ENCODE measurements around the gene EPHA3. TPM values are rescaled to one million over a fixed set of nuclear protein-coding genes. Genes with fewer than 3 reads are reported as not detected.
A peak's percentile ranks its signal among the peaks of the same experiment; 100 is the strongest.

Gene EPHA3
- total and polyA plus RNA-seq, 7 donors: under 0.01 to 23.5 (median 13.3) TPM; not detected in 1

DNA sequence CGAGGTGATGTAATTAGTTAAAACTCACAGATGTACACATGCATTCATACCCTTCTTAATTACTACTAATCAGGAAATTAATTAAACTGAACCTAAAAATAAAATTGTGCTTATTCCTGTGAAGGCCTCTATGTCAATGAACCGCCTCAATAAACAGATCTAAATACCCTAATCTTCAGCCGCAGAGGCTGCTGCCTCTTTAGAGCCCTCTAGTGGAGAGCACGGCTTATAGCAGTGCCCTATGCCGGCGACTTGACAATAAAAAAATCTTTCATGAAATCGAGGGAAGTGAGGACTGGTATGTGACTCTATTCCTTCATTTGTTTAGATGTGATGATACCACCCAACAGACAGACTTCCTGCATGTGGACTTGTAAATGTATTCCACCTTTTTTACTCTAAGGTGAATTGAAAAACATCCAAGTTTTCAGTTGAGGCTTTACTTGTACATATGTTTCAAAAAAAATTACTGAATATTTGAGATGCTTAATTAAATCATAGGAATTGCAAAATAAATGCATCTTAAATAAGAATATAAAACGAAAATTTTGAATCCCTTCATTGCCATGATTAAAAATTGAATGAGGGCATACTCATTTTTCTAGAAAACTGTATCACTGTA lies 8.3 kb upstream of the EPHA3 start:
- DNase-seq: no peak
- H3K27ac ChIP-seq: no peak overlapping the region
- TF ChIP-seq, protein P1, sequence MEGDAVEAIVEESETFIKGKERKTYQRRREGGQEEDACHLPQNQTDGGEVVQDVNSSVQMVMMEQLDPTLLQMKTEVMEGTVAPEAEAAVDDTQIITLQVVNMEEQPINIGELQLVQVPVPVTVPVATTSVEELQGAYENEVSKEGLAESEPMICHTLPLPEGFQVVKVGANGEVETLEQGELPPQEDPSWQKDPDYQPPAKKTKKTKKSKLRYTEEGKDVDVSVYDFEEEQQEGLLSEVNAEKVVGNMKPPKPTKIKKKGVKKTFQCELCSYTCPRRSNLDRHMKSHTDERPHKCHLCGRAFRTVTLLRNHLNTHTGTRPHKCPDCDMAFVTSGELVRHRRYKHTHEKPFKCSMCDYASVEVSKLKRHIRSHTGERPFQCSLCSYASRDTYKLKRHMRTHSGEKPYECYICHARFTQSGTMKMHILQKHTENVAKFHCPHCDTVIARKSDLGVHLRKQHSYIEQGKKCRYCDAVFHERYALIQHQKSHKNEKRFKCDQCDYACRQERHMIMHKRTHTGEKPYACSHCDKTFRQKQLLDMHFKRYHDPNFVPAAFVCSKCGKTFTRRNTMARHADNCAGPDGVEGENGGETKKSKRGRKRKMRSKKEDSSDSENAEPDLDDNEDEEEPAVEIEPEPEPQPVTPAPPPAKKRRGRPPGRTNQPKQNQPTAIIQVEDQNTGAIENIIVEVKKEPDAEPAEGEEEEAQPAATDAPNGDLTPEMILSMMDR (IDR thresholded peaks at IDR 0.05): peak; percentile 26 to 79 (median 47)
- TF ChIP-seq EP300 (IDR thresholded peaks at IDR 0.05): no peak
- H3K27me3 ChIP-seq: no peaks in the 10 kb centered on the region
- intact Hi-C loops (cut with DNase I): no loop called here
- H3K36me3 ChIP-seq: no peaks in the 10 kb centered on the region
- no peak overlapping the region for H3K4me3 ChIP-seq
- 9 to 25% methylated on average over 8 of the region's 8 CpGs for WGBS, 2 donors
- no peaks in the 10 kb centered on the region for H3K4me1 ChIP-seq
- H3K9me3 ChIP-seq: no peaks in the 10 kb centered on the region

DNA sequence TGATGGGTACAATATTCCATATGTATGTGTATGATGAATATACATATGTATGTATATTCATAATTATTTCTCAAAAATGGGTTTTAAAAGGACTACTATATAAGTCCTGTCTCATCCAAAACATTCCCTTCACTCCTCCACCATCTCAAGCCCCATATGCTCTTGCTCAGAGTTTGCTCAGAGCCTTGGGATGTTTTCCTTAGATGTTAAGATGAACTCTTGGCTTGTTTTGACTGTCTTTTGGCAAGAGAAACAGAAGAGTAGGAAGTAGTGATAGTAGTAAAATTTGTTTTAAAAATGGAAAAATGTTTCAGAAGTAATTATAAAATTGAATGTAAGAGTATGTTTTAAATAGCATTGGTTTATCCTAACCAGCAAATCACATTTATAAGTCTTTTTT lies 6.2 kb upstream of the EPHA3 start:
- intact Hi-C loops (cut with DNase I): no loop called here

DNA sequence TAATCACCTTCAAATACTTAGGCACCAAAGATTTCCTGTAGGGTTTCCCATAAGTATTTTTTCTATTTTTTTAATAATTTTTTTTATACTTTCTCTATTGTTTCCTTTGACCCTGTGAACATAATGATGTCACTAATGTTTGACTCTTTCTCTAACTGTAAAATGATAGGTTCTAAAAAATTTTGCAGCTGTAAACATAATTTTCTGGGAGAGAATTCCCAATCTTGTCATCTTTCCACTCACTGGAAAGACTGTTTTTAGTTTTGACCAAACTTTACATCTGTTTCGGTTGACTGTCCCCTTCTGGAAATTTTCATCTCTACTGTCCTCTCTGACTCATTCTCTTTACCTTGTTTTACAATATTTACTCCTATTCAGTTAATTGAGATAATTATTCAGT lies 5.5 kb upstream of the EPHA3 start:
- Histone ChIP-seq H3K4me1 (peaks cover 0 to under 1% (median under 1%) of the 10 kb centered on the region in 4 donors), H3K27me3 (peaks cover 0 to 3% (median 0%) of the 10 kb centered on the region in 3 donors)
- WGBS, 2 donors: 86 to 92% methylated on average over 1 of the region's 1 CpG

More for the DNA sequence above, 6.2 kb upstream of the EPHA3 start:
- Histone ChIP-seq H3K9me3 (no peaks in the 10 kb centered on the region), H3K4me1 (no peaks in the 10 kb centered on the region), H3K4me3 (no peak overlapping the region), H3K27me3 (no peaks in the 10 kb centered on the region), H3K27ac (no peak overlapping the region), H3K36me3 (no peaks in the 10 kb centered on the region)
- no peak for DNase-seq
- TF ChIP-seq POLR2A (IDR thresholded peaks at IDR 0.05) (no peak), POLR2AphosphoS5 (IDR thresholded peaks at IDR 0.05) (no peak), EP300 (IDR thresholded peaks at IDR 0.05) (no peak)
- TF ChIP-seq, protein P1 (IDR thresholded peaks at IDR 0.05): no peak

DNA sequence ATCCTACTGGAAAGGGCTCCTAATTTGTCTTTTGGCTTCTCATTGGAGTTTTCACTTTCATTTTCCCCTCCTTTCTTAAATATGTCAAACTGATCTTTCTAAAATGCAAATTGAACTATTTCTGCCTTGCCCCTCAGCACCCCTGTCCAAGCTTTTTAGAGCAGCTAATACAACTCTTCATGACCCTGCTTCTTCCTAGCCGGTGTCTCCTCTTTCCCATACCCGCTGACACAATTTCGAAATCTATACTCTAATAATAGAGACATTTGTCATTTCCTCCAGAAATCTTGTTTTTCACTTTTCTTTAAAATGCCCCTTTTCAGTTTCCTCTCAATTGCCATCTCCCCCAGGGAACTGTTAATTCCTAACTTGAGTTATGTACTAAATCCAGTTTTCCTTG lies 2.9 kb upstream of the EPHA3 start:
- no peak overlapping the region for H3K4me3 ChIP-seq
- H3K4me1 ChIP-seq: peaks cover 0 to 12% (median 5%) of the 10 kb centered on the region in 4 donors
- no peaks in the 10 kb centered on the region for H3K36me3 ChIP-seq
- WGBS, 2 donors: 74 to 87% methylated on average over 3 of the region's 3 CpGs
- H3K27me3 ChIP-seq: peaks cover 0 to 16% (median 4%) of the 10 kb centered on the region in 3 donors
- DNase-seq: no peak
- intact Hi-C loops (cut with DNase I): no loop called here
- no peaks in the 10 kb centered on the region for H3K9me3 ChIP-seq
- TF ChIP-seq POLR2A (IDR thresholded peaks at IDR 0.05) (no peak), POLR2AphosphoS5 (IDR thresholded peaks at IDR 0.05) (no peak), EP300 (IDR thresholded peaks at IDR 0.05) (no peak)
- TF ChIP-seq, protein P1 (IDR thresholded peaks at IDR 0.05): no peak
- H3K27ac ChIP-seq: peak overlapping the region in 1 of 4 donors; percentile 20

More for the DNA sequence above, 5.5 kb upstream of the EPHA3 start:
- intact Hi-C loops (cut with DNase I): no loop called here
- H3K9me3 ChIP-seq: no peaks in the 10 kb centered on the region
- H3K27ac ChIP-seq: no peak overlapping the region
- H3K4me3 ChIP-seq: no peak overlapping the region
- DNase-seq: no peak
- H3K36me3 ChIP-seq: no peaks in the 10 kb centered on the region
- TF ChIP-seq, protein P1 (IDR thresholded peaks at IDR 0.05): no peak
- TF ChIP-seq EP300 (IDR thresholded peaks at IDR 0.05): no peak
- no peak for TF ChIP-seq POLR2A (IDR thresholded peaks at IDR 0.05)

DNA sequence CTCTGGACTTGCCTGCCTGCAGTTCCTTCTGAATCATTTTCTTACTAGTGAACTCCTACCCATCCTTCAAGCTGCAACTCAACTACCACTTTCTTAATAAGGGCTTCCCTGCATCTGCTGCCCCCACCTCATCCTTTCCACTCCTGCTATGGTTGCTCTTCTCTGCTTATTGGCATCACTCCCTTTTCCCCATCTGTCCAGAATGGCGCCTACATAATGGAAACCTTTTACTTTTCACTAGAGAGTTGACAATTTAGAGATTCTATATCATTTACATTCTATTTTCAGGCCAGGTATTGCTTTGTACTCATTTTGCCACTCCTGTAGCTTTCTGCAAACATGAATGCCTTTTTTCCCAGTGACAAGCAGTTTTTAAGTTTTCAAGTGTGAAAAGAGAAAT lies 1.9 kb upstream of the EPHA3 start:
- Histone ChIP-seq H3K27ac (no peak overlapping the region), H3K9me3 (no peaks in the 10 kb centered on the region), H3K4me3 (no peak overlapping the region), H3K27me3 (peaks cover 0 to 16% (median 4%) of the 10 kb centered on the region in 3 donors), H3K36me3 (no peaks in the 10 kb centered on the region), H3K4me1 (peaks cover 0 to 12% (median 5%) of the 10 kb centered on the region in 4 donors)
- WGBS, 2 donors: 88 to 92% methylated on average over 1 of the region's 1 CpG
- DNase-seq: no peak
- intact Hi-C loops (cut with DNase I): no loop called here
- TF ChIP-seq, protein P1 (IDR thresholded peaks at IDR 0.05): no peak
- no peak for TF ChIP-seq POLR2AphosphoS5 (IDR thresholded peaks at IDR 0.05)
